Heart left ventricle (tissue), 13 donors: ENCODE results near the gene KCNS3.

Experiments
- POLR2A ChIP-seq, 2 donors: fragments of 450-650 bp; IDR thresholded peaks; one replicate each; pipeline ENCODE4 v1.6.1; 2017; ENCODE audit warnings: antibody characterized with exemption in 2 of 2, mild to moderate bottlenecking in 2 of 2, moderate library complexity in 2 of 2
- TF ChIP-seq, protein P1 (sequence below), 12 donors: fragments of 200-600 bp; sonication (generic) in 4 of 12; IDR thresholded peaks; one replicate each; pipeline versions ENCODE4 v1.5.0 to v1.8.0; 2018 to 2022; ENCODE audit warnings: antibody characterized with exemption in 12 of 12, mild to moderate bottlenecking in 5 of 12
- donor health status: ischemic (EF 13 %, LVEDD 7.1; RV severe dilation, severe dysfunction).
- donor health status: DM: no; HTN: yes; CAD: no.
- donor health status: DM: no; HTN: no; CAD: no.
- donor health status: ischemic (EF 25% LVEDD 6.9; RV normal size, moderate dysfunction).
- donor health status: ischemic (EF 25% LVEDD 5.7; RV mildly dilated, moderate dysfunction).
- donor health status: ischemic (EF 35%, LVEDD 5.7; RV mildly dilated, moderate dysfunction).
- donor health status: nonischemic (EF 11% LVEDD 7.7; RV severe dilation, severe dysfunction).
- donor health status: DM: yes; HTN: yes; CAD: no.
- donor health status: PGD.
- donor health status: ischemic (EF 29% LVEDD 5.4; RV normal size, mild dysfunction).
- donor health status: nonischemic (EF 23%, LVEDD 6.1; RV moderate dilation, normal function).

GRCh38 chr2:17965196-17965595 lies 86.7 kb downstream of the KCNS3 start:
- TF ChIP-seq POLR2A (IDR thresholded peaks at IDR 0.05), result no peak
- TF ChIP-seq, protein P1, sequence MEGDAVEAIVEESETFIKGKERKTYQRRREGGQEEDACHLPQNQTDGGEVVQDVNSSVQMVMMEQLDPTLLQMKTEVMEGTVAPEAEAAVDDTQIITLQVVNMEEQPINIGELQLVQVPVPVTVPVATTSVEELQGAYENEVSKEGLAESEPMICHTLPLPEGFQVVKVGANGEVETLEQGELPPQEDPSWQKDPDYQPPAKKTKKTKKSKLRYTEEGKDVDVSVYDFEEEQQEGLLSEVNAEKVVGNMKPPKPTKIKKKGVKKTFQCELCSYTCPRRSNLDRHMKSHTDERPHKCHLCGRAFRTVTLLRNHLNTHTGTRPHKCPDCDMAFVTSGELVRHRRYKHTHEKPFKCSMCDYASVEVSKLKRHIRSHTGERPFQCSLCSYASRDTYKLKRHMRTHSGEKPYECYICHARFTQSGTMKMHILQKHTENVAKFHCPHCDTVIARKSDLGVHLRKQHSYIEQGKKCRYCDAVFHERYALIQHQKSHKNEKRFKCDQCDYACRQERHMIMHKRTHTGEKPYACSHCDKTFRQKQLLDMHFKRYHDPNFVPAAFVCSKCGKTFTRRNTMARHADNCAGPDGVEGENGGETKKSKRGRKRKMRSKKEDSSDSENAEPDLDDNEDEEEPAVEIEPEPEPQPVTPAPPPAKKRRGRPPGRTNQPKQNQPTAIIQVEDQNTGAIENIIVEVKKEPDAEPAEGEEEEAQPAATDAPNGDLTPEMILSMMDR (IDR thresholded peaks at IDR 0.05), result no peak
